Stimulated activated CD4-positive, alpha-beta T cell treated with anti-CD3 and anti-CD28 coated beads, TNF-alpha, amount 100 ng/mL, for 48 hours (primary cell): Measurements from ENCODE around the gene NHERF2.

Experiments
- DNase-seq, 3 donors: peaks; one replicate each; pipeline ENCODE4 v3.0.0-alpha.2; 2020; ENCODE audit warnings: low read depth in 3 of 3

Gene NHERF2

GRCh38 chr16:2061023-2061422 is 34.3 kb downstream of the NHERF2 start:
- no peak for DNase-seq

GRCh38 chr16:2061526-2061925 is 34.8 kb downstream of the NHERF2 start:
- no peak for DNase-seq

- no peak for DNase-seq
Measured at GRCh38 chr16:2062801-2063200, 36.1 kb downstream of the NHERF2 start.

GRCh38 chr16:2063861-2064260 is 37.2 kb downstream of the NHERF2 start:
- no peak for DNase-seq

- no peak for DNase-seq
Measured at GRCh38 chr16:2064368-2064945, 37.8 kb downstream of the NHERF2 start.

- no peak for DNase-seq
Measured at GRCh38 chr16:2066139-2066538, 39.4 kb downstream of the NHERF2 start.

- no peak for DNase-seq
Measured at GRCh38 chr16:2070576-2071453, 44.1 kb downstream of the NHERF2 start.

GRCh38 chr16:2071454-2072202 is 44.9 kb downstream of the NHERF2 start:
- no peak for DNase-seq

GRCh38 chr16:2072926-2073325 is 46.2 kb downstream of the NHERF2 start:
- DNase-seq = no peak

- DNase-seq = no peak
Measured at GRCh38 chr16:2074071-2074470, 47.4 kb downstream of the NHERF2 start.

GRCh38 chr16:2075631-2076030 is 48.9 kb downstream of the NHERF2 start:
- DNase-seq = no peak

- no peak for DNase-seq
Measured at GRCh38 chr16:2076072-2076865, 49.6 kb downstream of the NHERF2 start.

GRCh38 chr16:2077016-2077415 is 50.3 kb downstream of the NHERF2 start:
- DNase-seq = no peak

GRCh38 chr16:2077696-2078095 is 51.0 kb downstream of the NHERF2 start:
- no peak for DNase-seq

- no peak for DNase-seq
Measured at GRCh38 chr16:2078096-2078495, 51.4 kb downstream of the NHERF2 start.

GRCh38 chr16:2078691-2079090 is 52.0 kb downstream of the NHERF2 start:
- DNase-seq = no peak

- no peak for DNase-seq
Measured at GRCh38 chr16:2079311-2079800, 52.7 kb downstream of the NHERF2 start.

GRCh38 chr16:2079991-2080390 is 53.3 kb downstream of the NHERF2 start:
- DNase-seq = no peak

- no peak for DNase-seq
Measured at GRCh38 chr16:2081201-2082084, 54.7 kb downstream of the NHERF2 start.

- no peak for DNase-seq
Measured at GRCh38 chr16:2082171-2082982, 55.7 kb downstream of the NHERF2 start.
